Measurements from ENCODE around the gene DLGAP1.

DNA sequence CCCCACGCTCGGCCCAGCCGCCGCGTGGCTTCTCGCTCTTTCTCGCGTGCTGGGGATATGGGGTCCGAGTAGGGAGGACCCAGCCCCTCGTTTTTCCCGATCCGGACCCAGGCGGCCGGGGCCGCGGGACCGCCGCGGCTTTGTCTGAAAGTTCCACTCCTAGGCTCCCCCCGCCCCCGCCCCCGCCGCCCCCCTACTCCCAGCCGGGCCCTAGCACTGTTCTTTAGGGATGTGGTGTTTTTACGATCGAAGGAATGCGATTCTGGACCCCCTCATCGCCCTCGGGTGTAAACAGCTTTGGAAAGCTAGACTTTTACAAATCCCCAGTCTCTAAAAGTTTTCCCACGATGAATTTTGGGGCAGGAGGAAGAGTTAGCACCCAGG, 1004.3 kb downstream of the DLGAP1 start:
- TF ChIP-seq, protein P1, sequence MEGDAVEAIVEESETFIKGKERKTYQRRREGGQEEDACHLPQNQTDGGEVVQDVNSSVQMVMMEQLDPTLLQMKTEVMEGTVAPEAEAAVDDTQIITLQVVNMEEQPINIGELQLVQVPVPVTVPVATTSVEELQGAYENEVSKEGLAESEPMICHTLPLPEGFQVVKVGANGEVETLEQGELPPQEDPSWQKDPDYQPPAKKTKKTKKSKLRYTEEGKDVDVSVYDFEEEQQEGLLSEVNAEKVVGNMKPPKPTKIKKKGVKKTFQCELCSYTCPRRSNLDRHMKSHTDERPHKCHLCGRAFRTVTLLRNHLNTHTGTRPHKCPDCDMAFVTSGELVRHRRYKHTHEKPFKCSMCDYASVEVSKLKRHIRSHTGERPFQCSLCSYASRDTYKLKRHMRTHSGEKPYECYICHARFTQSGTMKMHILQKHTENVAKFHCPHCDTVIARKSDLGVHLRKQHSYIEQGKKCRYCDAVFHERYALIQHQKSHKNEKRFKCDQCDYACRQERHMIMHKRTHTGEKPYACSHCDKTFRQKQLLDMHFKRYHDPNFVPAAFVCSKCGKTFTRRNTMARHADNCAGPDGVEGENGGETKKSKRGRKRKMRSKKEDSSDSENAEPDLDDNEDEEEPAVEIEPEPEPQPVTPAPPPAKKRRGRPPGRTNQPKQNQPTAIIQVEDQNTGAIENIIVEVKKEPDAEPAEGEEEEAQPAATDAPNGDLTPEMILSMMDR (IDR thresholded peaks at IDR 0.05; ENCODE audit: poor library complexity, severe bottlenecking), result no peak
- TF ChIP-seq POLR2AphosphoS5 (IDR thresholded peaks at IDR 0.05), result no peak

Data from neural cell (in vitro differentiated cells).